Calu3 (cell line): Measurements from ENCODE around the gene TSPAN7. TPM values are rescaled to one million over a fixed set of nuclear protein-coding genes. Genes with fewer than 3 reads are reported as not detected.

Experiments
- BruUV-seq: library from RNA; stranded (reverse); fragments of 400-500 nt; replicated peaks from 2 replicates; lab custom pipeline; 2021; lab: Mats Ljungman, UMichigan
- CTCF ChIA-PET: fragments of 300-600 bp; sonication (Branson Sonifier 250); formaldehyde crosslinking; loops from one replicate; lab custom pipeline; 2022; ENCODE audit warnings: antibody characterized with exemption; lab: Charles Lee
- DNase-seq: peaks from one replicate; pipeline ENCODE4 v3.0.0; 2022
- H3K27ac Mint-ChIP-seq: one replicate; pipeline ENCODE4 v1.8.0; 2022; ENCODE audit warnings: mixed read lengths; ENCODE audit not compliant: unreplicated experiment
- H3K27me3 Mint-ChIP-seq: one replicate; pipeline ENCODE4 v1.8.0; 2022; ENCODE audit warnings: mixed read lengths; ENCODE audit not compliant: unreplicated experiment
- H3K36me3 Mint-ChIP-seq: one replicate; pipeline ENCODE4 v1.8.0; 2022; ENCODE audit warnings: mild to moderate bottlenecking, moderate library complexity, mixed read lengths; ENCODE audit not compliant: insufficient read depth, unreplicated experiment
- H3K4me1 Mint-ChIP-seq: one replicate; pipeline ENCODE4 v1.8.0; 2022; ENCODE audit warnings: mild to moderate bottlenecking, low read depth, mixed read lengths; ENCODE audit not compliant: unreplicated experiment
- H3K4me3 Mint-ChIP-seq: one replicate; pipeline ENCODE4 v1.8.0; 2022; ENCODE audit warnings: mild to moderate bottlenecking, low read depth, moderate library complexity, mixed read lengths; ENCODE audit not compliant: unreplicated experiment
- H3K9me3 Mint-ChIP-seq: one replicate; pipeline ENCODE4 v1.8.0; 2022; ENCODE audit warnings: low read depth, mixed read lengths; ENCODE audit not compliant: unreplicated experiment
- intact Hi-C: fragments of 100-400 bp; cut with micrococcal nuclease; formaldehyde crosslinking; loops from one replicate; pipeline ENCODE4 v1.10.0; 2022; ENCODE audit not compliant: unreplicated experiment
- total RNA-seq: library from RNA; stranded (reverse); gene quantifications from 2 replicates; pipeline ENCODE4 v1.2.3, GENCODE V29; 2022
- TF ChIP-seq, protein P1 (sequence below): fragments of 200-600 bp; IDR thresholded peaks from one replicate; pipeline ENCODE4 v1.8.0; 2022; ENCODE audit warnings: antibody characterized with exemption; ENCODE audit not compliant: unreplicated experiment

The TSPAN7 gene
- total RNA-seq, 1 experiment from 2014 or later, result 0.21 TPM

DNA sequence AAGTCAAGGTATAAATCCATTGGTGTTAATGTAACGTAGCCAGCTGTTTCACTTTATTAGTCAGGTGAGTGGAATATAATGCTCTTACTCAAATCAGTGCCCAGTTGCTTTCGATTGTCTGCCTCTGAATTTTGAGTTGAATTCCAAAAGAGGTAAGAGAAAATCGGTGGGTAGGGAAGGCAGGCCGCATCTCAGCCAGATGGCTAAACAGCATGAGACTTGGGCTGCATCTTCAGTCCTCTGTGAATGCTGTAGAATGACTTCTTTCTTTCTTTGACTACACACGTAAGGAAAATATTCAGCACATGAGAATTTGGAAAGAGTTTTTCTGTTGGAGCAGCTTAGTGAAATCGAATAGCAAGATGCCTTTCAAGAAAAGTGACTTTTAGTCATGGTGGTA lies 49.5 kb downstream of the TSPAN7 start:
- no peaks in the 10 kb centered on the region for H3K9me3 Mint-ChIP-seq
- H3K4me1 Mint-ChIP-seq, result no peaks in the 10 kb centered on the region

DNA sequence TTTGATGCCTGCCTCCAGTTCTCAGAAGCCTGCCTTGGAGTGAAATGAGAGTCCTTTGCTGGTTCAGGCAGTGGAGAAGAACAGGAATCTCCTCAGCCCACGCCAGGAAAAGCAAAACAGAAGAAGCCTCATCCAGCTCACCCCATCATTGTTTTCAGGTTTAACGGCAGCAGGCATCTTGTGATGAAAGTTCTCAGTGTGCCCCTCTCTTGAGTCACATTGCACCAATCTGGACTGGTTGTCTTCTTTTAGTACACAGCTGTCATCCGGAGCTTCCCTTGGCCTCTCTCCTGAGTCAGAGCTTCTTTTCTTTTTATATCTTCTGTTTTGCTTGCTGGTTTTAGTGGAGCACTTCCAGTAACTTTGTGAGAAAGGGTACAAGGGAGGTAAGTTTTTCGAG lies 50.9 kb downstream of the TSPAN7 start:
- DNase-seq, result no peak
- H3K27ac Mint-ChIP-seq, result no peak overlapping the region
- TF ChIP-seq, protein P1, sequence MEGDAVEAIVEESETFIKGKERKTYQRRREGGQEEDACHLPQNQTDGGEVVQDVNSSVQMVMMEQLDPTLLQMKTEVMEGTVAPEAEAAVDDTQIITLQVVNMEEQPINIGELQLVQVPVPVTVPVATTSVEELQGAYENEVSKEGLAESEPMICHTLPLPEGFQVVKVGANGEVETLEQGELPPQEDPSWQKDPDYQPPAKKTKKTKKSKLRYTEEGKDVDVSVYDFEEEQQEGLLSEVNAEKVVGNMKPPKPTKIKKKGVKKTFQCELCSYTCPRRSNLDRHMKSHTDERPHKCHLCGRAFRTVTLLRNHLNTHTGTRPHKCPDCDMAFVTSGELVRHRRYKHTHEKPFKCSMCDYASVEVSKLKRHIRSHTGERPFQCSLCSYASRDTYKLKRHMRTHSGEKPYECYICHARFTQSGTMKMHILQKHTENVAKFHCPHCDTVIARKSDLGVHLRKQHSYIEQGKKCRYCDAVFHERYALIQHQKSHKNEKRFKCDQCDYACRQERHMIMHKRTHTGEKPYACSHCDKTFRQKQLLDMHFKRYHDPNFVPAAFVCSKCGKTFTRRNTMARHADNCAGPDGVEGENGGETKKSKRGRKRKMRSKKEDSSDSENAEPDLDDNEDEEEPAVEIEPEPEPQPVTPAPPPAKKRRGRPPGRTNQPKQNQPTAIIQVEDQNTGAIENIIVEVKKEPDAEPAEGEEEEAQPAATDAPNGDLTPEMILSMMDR, result no peak
- no TSS peak for BruUV-seq
- intact Hi-C loops, result no loop called here
- no peaks in the 10 kb centered on the region for H3K4me1 Mint-ChIP-seq
- CTCF ChIA-PET, result no interaction called here
- H3K27me3 Mint-ChIP-seq, result peaks cover 42% of the 10 kb centered on the region
- no peaks in the 10 kb centered on the region for H3K9me3 Mint-ChIP-seq
- H3K36me3 Mint-ChIP-seq, result no peaks in the 10 kb centered on the region
- no peak overlapping the region for H3K4me3 Mint-ChIP-seq

More for the DNA sequence above, 49.5 kb downstream of the TSPAN7 start:
- BruUV-seq, result no TSS peak
- no peak overlapping the region for H3K4me3 Mint-ChIP-seq
- H3K27me3 Mint-ChIP-seq, result peaks cover 28% of the 10 kb centered on the region
- intact Hi-C loops, result no loop called here
- H3K27ac Mint-ChIP-seq, result no peak overlapping the region
- TF ChIP-seq, protein P1, result no peak
- no peak for DNase-seq
- CTCF ChIA-PET, result no interaction called here
- no peaks in the 10 kb centered on the region for H3K36me3 Mint-ChIP-seq

DNA sequence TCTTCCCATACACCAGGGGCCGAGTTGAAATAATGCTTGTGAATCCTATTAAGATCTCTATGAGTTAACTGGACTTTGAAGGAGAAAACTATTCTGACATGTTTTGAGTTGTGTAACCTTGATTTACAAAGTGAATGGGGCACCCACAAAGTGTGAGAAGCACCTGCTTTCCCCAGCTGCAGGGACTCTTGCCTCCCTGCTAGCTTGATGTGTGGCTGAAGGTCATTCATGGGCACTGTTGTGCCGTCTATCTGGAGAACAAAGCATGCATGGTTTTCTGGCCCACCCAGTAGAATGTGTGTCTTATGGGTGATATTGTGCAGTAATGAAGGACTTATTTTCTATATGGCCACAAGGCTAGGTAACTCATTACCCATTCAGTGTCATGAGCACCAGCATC lies 53.1 kb downstream of the TSPAN7 start:
- Mint-ChIP-seq H3K27ac (no peak overlapping the region), H3K27me3 (peaks cover 54% of the 10 kb centered on the region), H3K4me1 (no peaks in the 10 kb centered on the region), H3K36me3 (no peaks in the 10 kb centered on the region), H3K4me3 (no peak overlapping the region), H3K9me3 (no peaks in the 10 kb centered on the region)
- TF ChIP-seq, protein P1, result no peak
- no TSS peak for BruUV-seq
- no peak for DNase-seq
- CTCF ChIA-PET, result no interaction called here
- intact Hi-C loops, result no loop called here

DNA sequence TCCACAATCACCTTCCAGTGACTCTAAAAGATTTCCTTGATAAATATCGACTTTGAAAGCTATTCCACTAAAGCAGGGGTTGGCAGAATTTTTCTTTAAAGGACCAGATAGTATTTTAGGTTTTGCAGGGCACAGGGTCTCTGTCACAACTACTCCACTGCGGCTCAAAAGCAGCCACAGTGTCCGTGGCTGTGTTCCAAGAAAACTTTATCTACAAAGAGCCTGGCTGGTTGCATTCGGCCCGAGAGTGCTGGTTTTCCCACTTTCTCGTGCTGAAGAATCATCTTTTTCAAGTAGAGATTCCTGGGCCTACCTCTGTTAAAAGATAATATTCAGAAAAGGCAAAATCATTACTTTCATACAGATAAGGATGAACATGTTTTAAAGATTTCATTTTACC lies 55.6 kb downstream of the TSPAN7 start:
- no peak for DNase-seq
- H3K4me3 Mint-ChIP-seq, result no peak overlapping the region
- CTCF ChIA-PET, result no interaction called here
- TF ChIP-seq, protein P1, result no peak
- no peaks in the 10 kb centered on the region for H3K36me3 Mint-ChIP-seq
- peaks cover 69% of the 10 kb centered on the region for H3K27me3 Mint-ChIP-seq
- no TSS peak for BruUV-seq
- H3K27ac Mint-ChIP-seq, result no peak overlapping the region
- H3K9me3 Mint-ChIP-seq, result no peaks in the 10 kb centered on the region
- intact Hi-C loops, result no loop called here
- H3K4me1 Mint-ChIP-seq, result no peaks in the 10 kb centered on the region
